Measurements from ENCODE around the gene HAL. TPM values are rescaled to one million over a fixed set of nuclear protein-coding genes. Genes with fewer than 3 reads are reported as not detected.

HAL gene
- total RNA-seq, 1 donor from 2014 or later = 0.74 TPM

DNA sequence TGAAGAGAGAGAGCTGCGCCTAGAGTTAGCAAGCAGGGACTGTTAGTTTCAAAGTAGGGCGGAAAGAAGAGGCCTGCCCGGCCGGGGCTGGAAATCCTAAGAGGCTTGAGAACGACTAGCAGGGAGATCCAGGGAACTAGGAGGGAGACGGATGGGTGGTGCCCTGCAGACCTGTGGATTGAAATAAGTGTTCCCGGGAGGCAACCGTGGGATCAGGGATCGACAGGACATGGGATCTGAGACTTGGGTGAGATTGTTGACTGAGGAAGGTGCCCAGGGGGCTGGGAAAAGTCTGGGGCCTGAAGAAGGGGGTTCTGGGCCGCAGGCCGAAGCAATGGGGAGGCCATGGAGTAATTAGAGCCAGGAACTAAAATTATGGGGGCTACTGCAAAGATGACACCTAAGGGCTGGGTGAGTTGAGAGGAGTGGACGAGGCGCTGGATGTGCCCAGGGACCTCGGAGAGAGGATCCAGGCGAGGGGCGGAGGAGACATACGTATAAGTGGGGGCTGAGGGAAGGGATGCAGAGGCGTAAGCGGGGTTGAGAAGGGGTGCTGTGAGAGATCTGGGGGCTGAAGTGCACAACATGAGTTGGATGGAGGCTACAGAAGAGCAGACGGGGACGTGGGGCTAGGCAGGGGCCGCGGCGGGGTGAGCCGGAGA lies 38.6 kb upstream of the HAL start:
- Histone ChIP-seq H3K9me3 (no peaks in the 10 kb centered on the region), H3K36me3 (no peaks in the 10 kb centered on the region), H3K27me3 (no peaks in the 10 kb centered on the region), H3K4me3 (peak overlapping the region; percentile 64 to 79), H3K27ac (peak overlapping the region; percentile 79), H3K4me1 (peaks cover 26% of the 10 kb centered on the region)
- peak in 1 of 2 donors; percentile 91 for DNase-seq (ENCODE audit: extremely low spot score in 2 of 2)
- TF ChIP-seq CTCF (IDR thresholded peaks at IDR 0.05) (no peak), POLR2AphosphoS5 (IDR thresholded peaks at IDR 0.05; ENCODE audit: insufficient read depth in 1 of 2, low read depth in 1 of 2) (no peak), POLR2A (IDR thresholded peaks at IDR 0.05) (no peak)
- intact Hi-C loops (cut with DNase I) = no loop called here

DNA sequence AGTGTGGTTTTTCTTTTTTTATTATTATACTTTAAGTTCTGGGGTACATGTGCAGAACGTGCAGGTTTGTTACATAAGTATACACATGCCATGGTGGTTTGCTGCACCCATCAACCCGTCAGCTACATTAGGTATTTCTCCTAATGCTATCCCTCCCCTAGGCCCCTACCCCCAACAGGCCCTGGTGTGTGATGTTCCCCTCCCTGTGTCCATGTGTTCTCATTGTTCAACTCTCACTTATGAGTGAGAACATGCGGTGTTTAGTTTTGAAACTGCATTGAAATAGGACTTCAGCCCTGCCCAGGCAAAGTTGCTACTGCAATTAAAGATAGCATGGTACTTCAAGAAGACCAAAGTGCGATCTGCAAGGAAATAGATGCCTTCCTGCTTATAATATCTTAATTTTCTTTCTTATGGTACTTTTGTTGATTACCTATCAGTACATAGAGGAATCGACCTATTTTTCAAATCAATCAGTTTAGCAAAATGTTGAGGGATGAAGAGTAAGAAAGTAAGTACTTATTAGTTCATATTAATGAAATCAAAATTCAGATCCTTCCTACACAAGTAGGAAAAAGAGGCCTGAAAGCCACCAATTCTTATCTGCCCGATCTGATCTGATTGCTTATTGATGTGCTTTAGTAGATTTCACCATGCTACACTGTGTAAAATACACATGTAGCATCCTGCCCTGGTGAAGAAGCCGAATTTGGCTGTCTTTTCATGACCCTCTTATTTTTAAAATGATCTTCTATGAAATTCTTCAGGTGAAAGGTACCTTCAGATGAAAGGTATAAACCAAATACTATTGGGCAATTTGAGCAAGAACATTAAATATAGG lies 37.6 kb upstream of the HAL start:
- intact Hi-C loops (cut with DNase I) = no loop called here
- no peaks in the 10 kb centered on the region for H3K36me3 ChIP-seq
- H3K9me3 ChIP-seq = no peaks in the 10 kb centered on the region
- H3K27me3 ChIP-seq = no peaks in the 10 kb centered on the region
- no peak overlapping the region for H3K4me3 ChIP-seq
- no peak for TF ChIP-seq POLR2AphosphoS5 (IDR thresholded peaks at IDR 0.05; ENCODE audit: insufficient read depth in 1 of 2, low read depth in 1 of 2)
- TF ChIP-seq CTCF (IDR thresholded peaks at IDR 0.05) = no peak
- TF ChIP-seq POLR2A (IDR thresholded peaks at IDR 0.05) = no peak
- peaks cover 26% of the 10 kb centered on the region for H3K4me1 ChIP-seq
- DNase-seq (ENCODE audit: extremely low spot score in 2 of 2) = no peak
- H3K27ac ChIP-seq = no peak overlapping the region

- Histone ChIP-seq H3K27me3 (no peaks in the 10 kb centered on the region), H3K27ac (no peak overlapping the region), H3K4me1 (peaks cover 26% of the 10 kb centered on the region), H3K36me3 (peaks cover 0 to 18% of the 10 kb centered on the region in 2 donors), H3K9me3 (no peaks in the 10 kb centered on the region), H3K4me3 (no peak overlapping the region)
- intact Hi-C loops (cut with DNase I) = no loop called here
- no peak for DNase-seq (ENCODE audit: extremely low spot score in 2 of 2)
- no peak for TF ChIP-seq POLR2A (IDR thresholded peaks at IDR 0.05)
- TF ChIP-seq POLR2AphosphoS5 (IDR thresholded peaks at IDR 0.05; ENCODE audit: insufficient read depth in 1 of 2, low read depth in 1 of 2) = no peak
These were observed 33.7 kb upstream of the HAL start for GRCh38 chr12:96029826-96030225.

DNA sequence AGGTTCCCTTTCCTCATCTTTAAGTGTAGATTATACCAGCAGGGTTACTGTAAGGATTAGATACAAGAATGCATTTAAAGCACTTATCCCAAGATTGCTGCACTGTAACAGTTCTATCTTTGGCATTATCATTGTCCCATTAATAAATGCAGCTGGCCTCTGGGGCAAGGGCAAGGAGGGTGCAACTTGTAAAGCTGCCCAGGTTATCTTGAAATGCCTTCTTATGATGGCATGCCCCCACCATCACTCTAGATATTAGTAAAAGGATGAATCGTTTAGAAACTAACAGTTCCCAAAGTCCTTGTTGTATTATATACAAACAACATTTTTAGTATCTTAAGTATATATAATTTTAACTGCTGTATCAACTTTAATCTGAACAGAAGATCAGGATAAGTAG lies 32.4 kb upstream of the HAL start:
- intact Hi-C loops (cut with DNase I) = no loop called here
- Histone ChIP-seq H3K27ac (no peak overlapping the region), H3K4me1 (peaks cover 13% of the 10 kb centered on the region), H3K27me3 (no peaks in the 10 kb centered on the region), H3K36me3 (peaks cover 0 to 28% of the 10 kb centered on the region in 2 donors), H3K4me3 (no peak overlapping the region), H3K9me3 (no peaks in the 10 kb centered on the region)
- TF ChIP-seq POLR2A (IDR thresholded peaks at IDR 0.05) (no peak), CTCF (IDR thresholded peaks at IDR 0.05) (no peak), POLR2AphosphoS5 (IDR thresholded peaks at IDR 0.05; ENCODE audit: insufficient read depth in 1 of 2, low read depth in 1 of 2) (no peak)
- DNase-seq (ENCODE audit: extremely low spot score in 2 of 2) = no peak

GRCh38 chr12:96026331-96026730 lies 30.2 kb upstream of the HAL start:
- Histone ChIP-seq H3K27ac (no peak overlapping the region), H3K27me3 (no peaks in the 10 kb centered on the region), H3K9me3 (no peaks in the 10 kb centered on the region), H3K36me3 (peaks cover 0 to 50% of the 10 kb centered on the region in 2 donors), H3K4me1 (no peaks in the 10 kb centered on the region), H3K4me3 (no peak overlapping the region)
- TF ChIP-seq CTCF (IDR thresholded peaks at IDR 0.05) = no peak
- TF ChIP-seq POLR2AphosphoS5 (IDR thresholded peaks at IDR 0.05; ENCODE audit: insufficient read depth in 1 of 2, low read depth in 1 of 2) = no peak
- no peak for TF ChIP-seq POLR2A (IDR thresholded peaks at IDR 0.05)
- intact Hi-C loops (cut with DNase I) = no loop called here
- no peak for DNase-seq (ENCODE audit: extremely low spot score in 2 of 2)

Data from vagina (tissue), 2 donors.